ENCODE measurements around the gene IQCE.

The IQCE gene

DNA sequence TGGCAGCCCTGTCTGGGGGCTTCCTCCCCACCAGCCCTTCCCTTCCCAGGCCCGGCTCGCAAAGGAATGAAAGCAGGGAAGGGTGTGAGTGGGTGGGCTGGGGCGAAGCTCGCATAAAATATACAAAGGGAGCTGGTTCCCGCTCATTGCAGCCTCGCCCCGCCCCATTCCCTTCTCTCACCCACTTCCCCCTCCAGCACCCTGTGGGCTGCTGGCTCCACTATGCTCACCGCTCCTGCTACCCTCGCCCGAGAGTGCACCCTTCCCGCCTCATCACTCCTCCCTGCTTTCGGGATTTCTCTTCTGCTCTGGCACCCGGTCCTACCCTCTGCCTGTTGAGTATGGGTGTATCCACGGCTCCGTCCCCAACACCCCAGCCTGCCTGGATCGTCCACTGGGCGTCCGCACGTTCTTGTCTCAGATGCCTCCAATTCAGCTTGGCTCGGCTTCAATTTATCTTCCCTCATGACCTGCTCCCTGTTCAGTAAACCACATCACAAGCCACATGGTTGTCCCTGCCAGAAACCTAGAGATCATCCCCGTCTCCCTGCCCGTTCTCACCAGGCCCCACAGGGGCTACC lies 58.6 kb downstream of the IQCE start:
- no peak overlapping the region for H3K4me3 ChIP-seq (ENCODE audit: low read depth, low read length)
- TF ChIP-seq, protein P1, sequence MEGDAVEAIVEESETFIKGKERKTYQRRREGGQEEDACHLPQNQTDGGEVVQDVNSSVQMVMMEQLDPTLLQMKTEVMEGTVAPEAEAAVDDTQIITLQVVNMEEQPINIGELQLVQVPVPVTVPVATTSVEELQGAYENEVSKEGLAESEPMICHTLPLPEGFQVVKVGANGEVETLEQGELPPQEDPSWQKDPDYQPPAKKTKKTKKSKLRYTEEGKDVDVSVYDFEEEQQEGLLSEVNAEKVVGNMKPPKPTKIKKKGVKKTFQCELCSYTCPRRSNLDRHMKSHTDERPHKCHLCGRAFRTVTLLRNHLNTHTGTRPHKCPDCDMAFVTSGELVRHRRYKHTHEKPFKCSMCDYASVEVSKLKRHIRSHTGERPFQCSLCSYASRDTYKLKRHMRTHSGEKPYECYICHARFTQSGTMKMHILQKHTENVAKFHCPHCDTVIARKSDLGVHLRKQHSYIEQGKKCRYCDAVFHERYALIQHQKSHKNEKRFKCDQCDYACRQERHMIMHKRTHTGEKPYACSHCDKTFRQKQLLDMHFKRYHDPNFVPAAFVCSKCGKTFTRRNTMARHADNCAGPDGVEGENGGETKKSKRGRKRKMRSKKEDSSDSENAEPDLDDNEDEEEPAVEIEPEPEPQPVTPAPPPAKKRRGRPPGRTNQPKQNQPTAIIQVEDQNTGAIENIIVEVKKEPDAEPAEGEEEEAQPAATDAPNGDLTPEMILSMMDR (conservative IDR thresholded peaks at IDR 0.05; ENCODE audit: low read depth, low read length): peak; percentile 1
- peak; percentile 51 for DNase-seq (ENCODE audit: low read depth)

DNA sequence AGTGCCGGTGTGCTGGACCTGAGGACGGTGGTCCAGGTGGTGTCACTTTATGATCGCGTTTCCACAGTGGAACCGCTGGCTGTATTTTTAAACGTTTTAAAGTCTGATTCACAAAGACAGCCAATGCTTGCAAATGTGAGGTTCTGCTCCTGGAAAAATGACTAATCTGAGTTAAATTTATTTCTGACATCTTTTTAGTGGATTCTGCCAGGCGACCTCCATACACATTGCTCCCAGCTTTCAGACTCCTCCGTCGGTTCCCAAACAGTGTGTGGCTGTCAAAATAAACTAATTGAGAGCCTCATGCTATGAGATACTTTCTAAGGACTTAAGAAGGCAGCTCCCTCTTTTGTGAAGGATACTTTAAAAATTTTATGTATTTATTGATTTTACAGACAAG lies 60.3 kb downstream of the IQCE start:
- peak; percentile 55 for DNase-seq (ENCODE audit: low read depth)
- TF ChIP-seq, protein P1 (conservative IDR thresholded peaks at IDR 0.05; ENCODE audit: low read depth, low read length): no peak
- peak overlapping the region; percentile 12 for H3K4me3 ChIP-seq (ENCODE audit: low read depth, low read length)

DNA sequence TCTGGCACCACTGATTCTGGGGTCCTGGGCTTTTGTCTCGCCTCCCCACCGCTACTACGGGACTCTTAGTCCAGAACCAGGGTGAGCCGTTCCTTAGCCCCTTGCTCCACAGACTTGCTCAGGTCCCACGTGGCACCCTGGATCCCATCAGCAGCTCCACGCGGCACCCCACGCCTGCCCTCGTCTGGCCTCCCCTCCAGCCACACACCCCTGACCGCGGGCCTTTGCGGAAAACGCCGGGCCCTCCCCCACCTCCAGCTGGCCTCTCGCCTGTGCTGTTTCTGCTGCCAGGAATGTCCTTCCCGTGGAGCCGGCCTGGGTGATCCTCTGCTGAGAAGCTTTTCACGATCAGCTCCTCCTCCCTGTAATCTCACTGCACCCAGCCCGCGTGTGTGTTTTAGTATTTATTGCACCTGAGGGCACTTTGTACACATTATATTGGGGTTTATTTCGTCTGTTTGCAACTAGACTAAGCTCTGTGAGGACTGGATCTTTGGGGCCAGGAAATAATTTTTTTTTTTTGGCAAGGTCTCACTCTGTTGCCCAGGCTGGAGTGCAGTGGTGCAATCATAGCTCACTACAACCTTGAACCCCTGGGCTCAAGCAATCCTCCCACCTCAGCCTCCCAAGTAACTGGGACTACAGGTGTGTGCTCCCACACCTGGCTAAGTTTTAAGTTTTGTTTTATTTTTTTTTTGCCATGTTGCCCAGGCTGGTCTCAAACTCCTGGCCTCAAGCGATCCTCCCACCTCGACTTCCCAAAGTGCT lies 62.5 kb downstream of the IQCE start:
- peak; percentile 84 for DNase-seq (ENCODE audit: low read depth)
- H3K4me3 ChIP-seq (ENCODE audit: low read depth, low read length): no peak overlapping the region
- TF ChIP-seq, protein P1 (conservative IDR thresholded peaks at IDR 0.05; ENCODE audit: low read depth, low read length): no peak

DNA sequence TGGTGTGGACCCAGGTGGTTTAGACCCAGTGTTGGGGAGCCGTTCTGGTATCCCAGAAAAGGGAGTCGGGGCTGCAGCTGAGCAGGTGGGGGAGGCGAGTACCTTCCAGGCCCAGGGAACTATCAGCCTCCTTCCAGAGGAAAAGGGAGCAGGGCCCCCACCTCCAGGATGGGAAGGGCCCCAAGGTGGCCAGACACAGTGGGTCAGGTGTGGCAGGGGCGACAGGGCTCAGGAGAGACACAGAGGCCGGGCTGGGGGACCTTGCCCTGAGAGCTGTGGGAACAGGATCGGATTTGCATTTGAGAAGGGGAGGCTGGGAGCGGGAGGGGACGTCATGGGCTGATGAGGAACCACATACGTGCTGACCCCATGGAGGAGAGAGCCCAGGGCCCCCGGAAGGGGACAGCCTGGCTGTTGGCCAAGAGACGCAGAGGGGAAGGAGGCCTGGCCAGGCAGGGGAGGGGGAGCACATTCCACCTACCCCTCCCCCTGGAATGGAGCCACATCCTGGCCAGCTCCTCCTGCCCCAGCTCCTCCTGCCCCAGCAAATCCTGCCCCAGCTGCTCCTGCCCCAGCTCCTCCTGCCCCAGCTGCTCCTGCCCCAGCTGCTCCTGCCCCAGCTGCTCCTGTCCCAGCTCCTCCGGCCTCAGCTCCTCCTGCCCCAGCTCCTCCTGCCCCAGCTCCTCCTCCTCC lies 63.3 kb downstream of the IQCE start:
- DNase-seq (ENCODE audit: low read depth): peak; percentile 40
- no peak overlapping the region for H3K4me3 ChIP-seq (ENCODE audit: low read depth, low read length)
- TF ChIP-seq, protein P1 (conservative IDR thresholded peaks at IDR 0.05; ENCODE audit: low read depth, low read length): no peak

- TF ChIP-seq, protein P1 (conservative IDR thresholded peaks at IDR 0.05; ENCODE audit: low read depth, low read length): no peak
- DNase-seq (ENCODE audit: low read depth): no peak
- H3K4me3 ChIP-seq (ENCODE audit: low read depth, low read length): no peak overlapping the region
These were observed 64.3 kb downstream of the IQCE start for GRCh38 chr7:2622869-2623697.

GRCh38 chr7:2623698-2624014 lies 64.9 kb downstream of the IQCE start:
- no peak overlapping the region for H3K4me3 ChIP-seq (ENCODE audit: low read depth, low read length)
- DNase-seq (ENCODE audit: low read depth): no peak
- TF ChIP-seq, protein P1 (conservative IDR thresholded peaks at IDR 0.05; ENCODE audit: low read depth, low read length): no peak

All from choroid plexus epithelial cell (primary cell).